GM23338 (cell line): Measurements from ENCODE around the gene ADGRG2. TPM values are rescaled to one million over a fixed set of nuclear protein-coding genes. Genes with fewer than 3 reads are reported as not detected.

ENCODE experiments used
- ATAC-seq: fragments of 200-7000 bp; cut with Tn5 transposase; 3 replicates; pipeline ENCODE4 v1.9.1; 2020
- DNase-seq: peaks from one replicate; pipeline ENCODE4 v3.0.0-alpha.2; 2015; ENCODE audit warnings: low spot score
- H2AFZ ChIP-seq: fragments of 200-600 bp; sonication (generic); 2 replicates; pipeline ENCODE4 v1.8.0; 2016; ENCODE audit warnings: antibody characterized with exemption, mild to moderate bottlenecking, moderate library complexity
- H3F3A ChIP-seq: fragments of 200-600 bp; sonication (generic); replicated peaks from 2 replicates; pipeline ENCODE4 v1.8.0; 2017; ENCODE audit warnings: antibody characterized with exemption, mixed run types, low read depth
- H3K27ac ChIP-seq: fragments of 200-600 bp; sonication (generic); 2 replicates; pipeline ENCODE4 v1.6.1; 2016; ENCODE audit warnings: low read depth
- H3K27me3 ChIP-seq: fragments of 200-600 bp; sonication (generic); 2 replicates; pipeline ENCODE4 v1.8.0; 2016; ENCODE audit warnings: mild to moderate bottlenecking, mixed run types, moderate library complexity; ENCODE audit not compliant: insufficient read depth
- H3K36me3 ChIP-seq: fragments of 200-600 bp; sonication (generic); 2 replicates; pipeline ENCODE4 v1.8.0; 2016; ENCODE audit warnings: mild to moderate bottlenecking; ENCODE audit not compliant: insufficient read depth
- H3K4me1 ChIP-seq: fragments of 200-600 bp; sonication (generic); 2 replicates; pipeline ENCODE4 v1.8.0; 2016; ENCODE audit warnings: mild to moderate bottlenecking, moderate library complexity; ENCODE audit not compliant: insufficient read depth
- H3K4me2 ChIP-seq: fragments of 200-600 bp; sonication (generic); 2 replicates; pipeline ENCODE4 v1.7.1; 2017; ENCODE audit warnings: mixed run types
- H3K4me3 ChIP-seq: fragments of 200-600 bp; sonication (generic); 2 replicates; pipeline ENCODE4 v1.6.1; 2016; ENCODE audit warnings: mixed run types
- H3K79me2 ChIP-seq: fragments of 200-600 bp; sonication (generic); replicated peaks from 2 replicates; pipeline ENCODE4 v1.8.0; 2017; ENCODE audit warnings: mild to moderate bottlenecking; ENCODE audit not compliant: insufficient read depth
- H3K9me2 ChIP-seq: fragments of 200-600 bp; sonication (generic); 2 replicates; pipeline ENCODE4 v1.8.0; 2017; ENCODE audit not compliant: insufficient read depth
- H4K20me1 ChIP-seq: fragments of 200-600 bp; sonication (generic); replicated peaks from 2 replicates; pipeline ENCODE4 v1.8.0; 2017; ENCODE audit warnings: mild to moderate bottlenecking; ENCODE audit not compliant: insufficient read depth
- H3K27ac Mint-ChIP-seq: 2 replicates; pipeline ENCODE4 v1.8.0; 2020; ENCODE audit warnings: inconsistent platforms, mild to moderate bottlenecking, moderate library complexity, mixed read lengths
- H3K27me3 Mint-ChIP-seq: 3 replicates; pipeline ENCODE4 v1.8.0; 2022; ENCODE audit warnings: low read depth, mild to moderate bottlenecking, moderate library complexity, mixed read lengths, inconsistent platforms; ENCODE audit not compliant: insufficient read depth, poor library complexity
- H3K36me3 Mint-ChIP-seq: 3 replicates; pipeline ENCODE4 v1.8.0; 2021; ENCODE audit warnings: low read depth, mild to moderate bottlenecking, inconsistent platforms, moderate library complexity, mixed read lengths
- H3K4me1 Mint-ChIP-seq: 3 replicates; pipeline ENCODE4 v1.8.0; 2020; ENCODE audit warnings: mild to moderate bottlenecking, inconsistent platforms, mixed read lengths
- H3K4me3 Mint-ChIP-seq: 3 replicates; pipeline ENCODE4 v1.8.0; 2021; ENCODE audit warnings: moderate library complexity, mild to moderate bottlenecking, inconsistent platforms, mixed read lengths
- H3K9me3 Mint-ChIP-seq: 3 replicates; pipeline ENCODE4 v1.8.0; 2020; ENCODE audit warnings: moderate library complexity, mild to moderate bottlenecking, inconsistent platforms, mixed read lengths
- CREB1 ChIP-seq: fragments of 250-450 bp; sonication (Bioruptor Pico); IDR thresholded peaks from 2 replicates; pipeline ENCODE4 v1.5.0; 2020; ENCODE audit warnings: low read depth, mild to moderate bottlenecking, moderate library complexity
- CTCF ChIP-seq, 2 experiments: fragments of 200-600 bp in 1 of 2; sonication (generic) in 1 of 2; conservative IDR thresholded peaks; 2 replicates each; pipeline versions ENCODE4 v1.5.1 to v1.6.1; 2016 to 2017; ENCODE audit warnings: antibody characterized with exemption in 2 of 2, low read depth in 2 of 2, mild to moderate bottlenecking in 2 of 2, moderate library complexity in 1 of 2
- EZH2 ChIP-seq: fragments of 200-600 bp; sonication (generic); IDR thresholded peaks from one replicate; pipeline ENCODE4 v1.8.0; 2017; ENCODE audit warnings: antibody characterized with exemption, mild to moderate bottlenecking, low read depth; ENCODE audit not compliant: unreplicated experiment
- EZH2phosphoT487 ChIP-seq: fragments of 200-600 bp; sonication (generic); IDR thresholded peaks from one replicate; pipeline ENCODE4 v1.8.1; 2018; ENCODE audit warnings: antibody characterized with exemption; ENCODE audit not compliant: unreplicated experiment
- JUNB ChIP-seq: IDR thresholded peaks from one replicate; pipeline ENCODE4 v1.6.1; 2016; ENCODE audit warnings: antibody characterized with exemption; ENCODE audit not compliant: unreplicated experiment
- NANOG ChIP-seq: IDR thresholded peaks from 2 replicates; pipeline ENCODE4 v1.6.1; 2016; ENCODE audit warnings: antibody characterized with exemption, borderline replicate concordance
- POLR2AphosphoS5 ChIP-seq: IDR thresholded peaks from 2 replicates; pipeline ENCODE4 v1.6.1; 2016; ENCODE audit warnings: antibody characterized with exemption, low read depth
- REST ChIP-seq: IDR thresholded peaks from one replicate; pipeline ENCODE4 v1.6.1; 2018; ENCODE audit warnings: antibody characterized with exemption; ENCODE audit not compliant: unreplicated experiment
- STAT1 ChIP-seq: IDR thresholded peaks from one replicate; pipeline ENCODE4 v1.6.1; 2016; ENCODE audit warnings: antibody characterized with exemption; ENCODE audit not compliant: unreplicated experiment
- ZNF331 ChIP-seq: fragments of 250-450 bp; sonication (Bioruptor Pico); IDR thresholded peaks from 2 replicates; pipeline ENCODE4 v1.5.0; 2020; ENCODE audit warnings: low read depth, mild to moderate bottlenecking, moderate library complexity
- polyA plus RNA-seq: library from polyadenylated mRNA; unstranded; fragments of >200 nt; fragmentation: Nextera tagmentation; extraction: Ambion mirVana; gene quantifications from 2 replicates; pipeline ENCODE4 v1.2.1, GENCODE V29; 2016
- total RNA-seq: library from RNA; depleted of rRNA; stranded (reverse); fragments of >200 nt; shearing (Covaris generic); gene quantifications from 2 replicates; pipeline ENCODE4 v1.2.3, GENCODE V29; 2014
- TF ChIP-seq, protein P1 (sequence below): IDR thresholded peaks from 2 replicates; pipeline ENCODE4 v1.6.1; 2016; ENCODE audit warnings: antibody characterized with exemption
- TF ChIP-seq, protein P2 (sequence below): fragments of 250-450 bp; sonication (Bioruptor Pico); IDR thresholded peaks from 2 replicates; pipeline ENCODE4 v1.5.0; 2020; ENCODE audit warnings: mild to moderate bottlenecking, moderate library complexity

Gene ADGRG2
- total and polyA plus RNA-seq, 2 experiments from 2014 or later = 4.0 to 10.8 TPM

DNA sequence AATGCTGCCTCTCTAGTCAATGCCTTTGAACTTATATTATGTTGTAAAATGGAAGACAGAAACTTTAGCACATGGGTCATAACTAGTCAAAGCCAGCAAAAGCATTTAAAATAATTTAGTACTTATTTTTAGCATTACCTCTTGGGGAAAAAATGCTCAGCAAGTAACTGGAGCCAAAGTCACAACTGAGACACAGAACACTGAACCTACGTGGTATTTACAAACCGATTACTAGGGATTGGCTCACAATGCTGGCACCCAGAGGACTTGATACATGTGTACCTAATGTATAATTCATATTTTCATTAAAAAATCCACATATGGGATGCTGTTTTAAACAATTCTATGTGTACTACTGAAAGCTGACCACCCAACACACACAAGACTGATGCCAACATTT is 176.8 kb downstream of the ADGRG2 start (continued):
- TF ChIP-seq EZH2 (no peak), ZNF331 (CRISPR knock-in tag) (no peak), CTCF (conservative IDR thresholded peaks at IDR 0.05; ENCODE audit: low read depth in 2 of 2) (no peak), CREB1 (CRISPR knock-in tag) (no peak), STAT1 (no peak), NANOG (no peak), JUNB (no peak)
- TF ChIP-seq, protein P1, sequence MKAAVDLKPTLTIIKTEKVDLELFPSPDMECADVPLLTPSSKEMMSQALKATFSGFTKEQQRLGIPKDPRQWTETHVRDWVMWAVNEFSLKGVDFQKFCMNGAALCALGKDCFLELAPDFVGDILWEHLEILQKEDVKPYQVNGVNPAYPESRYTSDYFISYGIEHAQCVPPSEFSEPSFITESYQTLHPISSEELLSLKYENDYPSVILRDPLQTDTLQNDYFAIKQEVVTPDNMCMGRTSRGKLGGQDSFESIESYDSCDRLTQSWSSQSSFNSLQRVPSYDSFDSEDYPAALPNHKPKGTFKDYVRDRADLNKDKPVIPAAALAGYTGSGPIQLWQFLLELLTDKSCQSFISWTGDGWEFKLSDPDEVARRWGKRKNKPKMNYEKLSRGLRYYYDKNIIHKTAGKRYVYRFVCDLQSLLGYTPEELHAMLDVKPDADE = no peak

GRCh38 chrX:18944482-18944881 is 177.8 kb downstream of the ADGRG2 start:
- Histone ChIP-seq H3K4me3 (no peak overlapping the region), H3K27me3 (no peaks in the 10 kb centered on the region), H3K9me2 (no peaks in the 10 kb centered on the region), H2AFZ (no peak overlapping the region), H3K27ac (no peak overlapping the region), H4K20me1 (no peaks in the 10 kb centered on the region), H3F3A (no peaks in the 10 kb centered on the region), H3K79me2 (no peaks in the 10 kb centered on the region), H3K4me2 (no peak overlapping the region), H3K36me3 (no peaks in the 10 kb centered on the region), H3K4me1 (no peaks in the 10 kb centered on the region)
- DNase-seq (no peak), ATAC-seq (no peak)
- Mint-ChIP-seq H3K4me1 (no peaks in the 10 kb centered on the region), H3K36me3 (peaks cover 23% of the 10 kb centered on the region), H3K27ac (no peak overlapping the region), H3K4me3 (no peak overlapping the region), H3K27me3 (no peaks in the 10 kb centered on the region), H3K9me3 (no peaks in the 10 kb centered on the region)
- TF ChIP-seq STAT1 = no peak
- TF ChIP-seq, protein P2, sequence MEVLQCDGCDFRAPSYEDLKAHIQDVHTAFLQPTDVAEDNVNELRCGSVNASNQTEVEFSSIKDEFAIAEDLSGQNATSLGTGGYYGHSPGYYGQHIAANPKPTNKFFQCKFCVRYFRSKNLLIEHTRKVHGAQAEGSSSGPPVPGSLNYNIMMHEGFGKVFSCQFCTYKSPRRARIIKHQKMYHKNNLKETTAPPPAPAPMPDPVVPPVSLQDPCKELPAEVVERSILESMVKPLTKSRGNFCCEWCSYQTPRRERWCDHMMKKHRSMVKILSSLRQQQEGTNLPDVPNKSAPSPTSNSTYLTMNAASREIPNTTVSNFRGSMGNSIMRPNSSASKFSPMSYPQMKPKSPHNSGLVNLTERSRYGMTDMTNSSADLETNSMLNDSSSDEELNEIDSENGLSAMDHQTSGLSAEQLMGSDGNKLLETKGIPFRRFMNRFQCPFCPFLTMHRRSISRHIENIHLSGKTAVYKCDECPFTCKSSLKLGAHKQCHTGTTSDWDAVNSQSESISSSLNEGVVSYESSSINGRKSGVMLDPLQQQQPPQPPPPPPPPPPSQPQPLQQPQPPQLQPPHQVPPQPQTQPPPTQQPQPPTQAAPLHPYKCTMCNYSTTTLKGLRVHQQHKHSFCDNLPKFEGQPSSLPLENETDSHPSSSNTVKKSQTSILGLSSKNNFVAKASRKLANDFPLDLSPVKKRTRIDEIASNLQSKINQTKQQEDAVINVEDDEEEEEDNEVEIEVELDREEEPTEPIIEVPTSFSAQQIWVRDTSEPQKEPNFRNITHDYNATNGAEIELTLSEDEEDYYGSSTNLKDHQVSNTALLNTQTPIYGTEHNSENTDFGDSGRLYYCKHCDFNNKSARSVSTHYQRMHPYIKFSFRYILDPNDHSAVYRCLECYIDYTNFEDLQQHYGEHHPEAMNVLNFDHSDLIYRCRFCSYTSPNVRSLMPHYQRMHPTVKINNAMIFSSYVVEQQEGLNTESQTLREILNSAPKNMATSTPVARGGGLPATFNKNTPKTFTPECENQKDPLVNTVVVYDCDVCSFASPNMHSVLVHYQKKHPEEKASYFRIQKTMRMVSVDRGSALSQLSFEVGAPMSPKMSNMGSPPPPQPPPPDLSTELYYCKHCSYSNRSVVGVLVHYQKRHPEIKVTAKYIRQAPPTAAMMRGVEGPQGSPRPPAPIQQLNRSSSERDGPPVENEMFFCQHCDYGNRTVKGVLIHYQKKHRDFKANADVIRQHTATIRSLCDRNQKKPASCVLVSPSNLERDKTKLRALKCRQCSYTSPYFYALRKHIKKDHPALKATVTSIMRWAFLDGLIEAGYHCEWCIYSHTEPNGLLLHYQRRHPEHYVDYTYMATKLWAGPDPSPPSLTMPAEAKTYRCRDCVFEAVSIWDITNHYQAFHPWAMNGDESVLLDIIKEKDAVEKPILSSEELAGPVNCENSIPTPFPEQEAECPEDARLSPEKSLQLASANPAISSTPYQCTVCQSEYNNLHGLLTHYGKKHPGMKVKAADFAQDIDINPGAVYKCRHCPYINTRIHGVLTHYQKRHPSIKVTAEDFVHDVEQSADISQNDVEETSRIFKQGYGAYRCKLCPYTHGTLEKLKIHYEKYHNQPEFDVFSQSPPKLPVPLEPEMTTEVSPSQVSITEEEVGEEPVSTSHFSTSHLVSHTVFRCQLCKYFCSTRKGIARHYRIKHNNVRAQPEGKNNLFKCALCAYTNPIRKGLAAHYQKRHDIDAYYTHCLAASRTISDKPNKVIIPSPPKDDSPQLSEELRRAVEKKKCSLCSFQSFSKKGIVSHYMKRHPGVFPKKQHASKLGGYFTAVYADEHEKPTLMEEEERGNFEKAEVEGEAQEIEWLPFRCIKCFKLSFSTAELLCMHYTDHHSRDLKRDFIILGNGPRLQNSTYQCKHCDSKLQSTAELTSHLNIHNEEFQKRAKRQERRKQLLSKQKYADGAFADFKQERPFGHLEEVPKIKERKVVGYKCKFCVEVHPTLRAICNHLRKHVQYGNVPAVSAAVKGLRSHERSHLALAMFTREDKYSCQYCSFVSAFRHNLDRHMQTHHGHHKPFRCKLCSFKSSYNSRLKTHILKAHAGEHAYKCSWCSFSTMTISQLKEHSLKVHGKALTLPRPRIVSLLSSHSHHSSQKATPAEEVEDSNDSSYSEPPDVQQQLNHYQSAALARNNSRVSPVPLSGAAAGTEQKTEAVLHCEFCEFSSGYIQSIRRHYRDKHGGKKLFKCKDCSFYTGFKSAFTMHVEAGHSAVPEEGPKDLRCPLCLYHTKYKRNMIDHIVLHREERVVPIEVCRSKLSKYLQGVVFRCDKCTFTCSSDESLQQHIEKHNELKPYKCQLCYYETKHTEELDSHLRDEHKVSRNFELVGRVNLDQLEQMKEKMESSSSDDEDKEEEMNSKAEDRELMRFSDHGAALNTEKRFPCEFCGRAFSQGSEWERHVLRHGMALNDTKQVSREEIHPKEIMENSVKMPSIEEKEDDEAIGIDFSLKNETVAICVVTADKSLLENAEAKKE (CRISPR knock-in tag) = no peak
- no peak for TF ChIP-seq POLR2AphosphoS5
- TF ChIP-seq EZH2phosphoT487 = no peak
- TF ChIP-seq, protein P1 = no peak
- no peak for TF ChIP-seq REST
- no peak for TF ChIP-seq CREB1 (CRISPR knock-in tag)
